Measurements from ENCODE around the gene MTHFR. TPM values are rescaled to one million over a fixed set of nuclear protein-coding genes. Genes with fewer than 3 reads are reported as not detected.
A peak's percentile ranks its signal among the peaks of the same experiment; 100 is the strongest.

Gene MTHFR
- total RNA-seq, 1 experiment from 2014 or later = 22.2 TPM

DNA sequence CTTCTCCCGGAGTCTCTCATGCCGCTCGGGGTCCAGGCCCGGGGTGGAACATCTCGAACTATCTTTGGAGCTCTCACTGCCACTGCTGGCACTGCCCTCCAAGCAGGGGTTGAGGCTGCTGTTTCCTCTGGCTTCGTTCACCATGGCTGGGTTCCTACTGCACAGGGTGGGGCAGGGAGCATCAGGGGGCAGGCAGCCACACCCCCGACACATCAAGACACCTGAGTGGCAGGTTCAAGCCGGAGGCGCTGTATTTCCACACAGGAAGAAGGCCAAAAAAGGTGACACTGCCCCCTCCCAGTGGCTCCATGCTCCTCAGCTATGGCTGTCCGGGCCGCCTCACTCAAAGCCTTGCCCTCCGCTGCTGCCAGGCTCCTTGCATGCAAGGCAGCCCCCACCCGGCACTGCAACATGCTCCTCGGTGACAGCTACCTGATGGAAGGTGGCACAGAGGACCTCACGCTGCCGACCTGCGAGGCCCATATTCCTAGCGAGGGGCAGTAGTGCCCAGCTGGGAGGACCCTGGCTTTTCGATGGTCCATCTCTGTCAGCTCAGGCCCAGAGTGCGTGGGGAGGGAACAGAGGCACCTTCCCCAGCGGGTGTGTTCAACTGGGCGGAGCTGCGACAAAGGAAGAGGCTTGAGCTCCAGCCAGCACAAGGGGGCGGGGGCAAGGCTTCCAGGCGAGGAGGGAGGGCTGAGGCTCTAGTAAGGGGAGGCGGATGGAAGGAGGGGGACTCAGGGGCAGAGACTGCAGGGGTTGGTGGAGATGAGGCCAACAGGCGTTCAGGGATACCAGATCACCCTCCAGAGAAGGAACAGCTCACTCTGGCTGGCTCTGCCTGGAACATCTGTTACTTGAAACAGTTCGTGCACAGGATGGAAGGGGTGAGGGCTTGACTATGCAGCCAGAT lies 2.5 kb downstream of the MTHFR start:
- Histone ChIP-seq H2AFZ (no peak overlapping the region), H3K27ac (no peak overlapping the region), H3K9me2 (ENCODE audit: insufficient read depth) (no peaks in the 10 kb centered on the region), H3K4me2 (no peak overlapping the region), H4K20me1 (ENCODE audit: insufficient read depth) (no peaks in the 10 kb centered on the region), H3K36me3 (ENCODE audit: low read depth) (no peaks in the 10 kb centered on the region), H3K9me3 (ENCODE audit: insufficient read depth, low read depth) (no peaks in the 10 kb centered on the region), H3K27me3 (ENCODE audit: insufficient read depth, low read depth) (no peaks in the 10 kb centered on the region), H3F3A (ENCODE audit: insufficient read depth, low read depth) (peaks cover 8% of the 10 kb centered on the region; the same call in 1 of the 2 replicates), H3K79me2 (ENCODE audit: low read depth) (peaks cover 18% of the 10 kb centered on the region), H3K4me3 (no peak overlapping the region), H3K4me1 (replicated peaks; ENCODE audit: insufficient read depth) (peaks cover 27% of the 10 kb centered on the region; the same call in 1 of the 2 replicates)
- peak in 1 of 2 experiments; percentile 77 for DNase-seq
- intact Hi-C loops (cut with micrococcal nuclease; ENCODE audit: unreplicated experiment) = no loop called here
- ChIA-PET POLR2A (ENCODE audit: unreplicated experiment) (interaction anchor here (0.6 to 1.5 kb wide), 5 partner anchors 12 to 150 kb away, joined by 4 to 11 read pairs (median 6); no protein-coding TSS in a partner anchor), CTCF (interaction anchor here (1.0 to 2.0 kb wide), 2 partner anchors 18 to 19 kb away, joined by 5 to 7 read pairs; no protein-coding TSS in a partner anchor)
- TF ChIP-seq EZH2 (IDR thresholded peaks at IDR 0.05; ENCODE audit: low read depth) = no peak
- TF ChIP-seq, protein P1, sequence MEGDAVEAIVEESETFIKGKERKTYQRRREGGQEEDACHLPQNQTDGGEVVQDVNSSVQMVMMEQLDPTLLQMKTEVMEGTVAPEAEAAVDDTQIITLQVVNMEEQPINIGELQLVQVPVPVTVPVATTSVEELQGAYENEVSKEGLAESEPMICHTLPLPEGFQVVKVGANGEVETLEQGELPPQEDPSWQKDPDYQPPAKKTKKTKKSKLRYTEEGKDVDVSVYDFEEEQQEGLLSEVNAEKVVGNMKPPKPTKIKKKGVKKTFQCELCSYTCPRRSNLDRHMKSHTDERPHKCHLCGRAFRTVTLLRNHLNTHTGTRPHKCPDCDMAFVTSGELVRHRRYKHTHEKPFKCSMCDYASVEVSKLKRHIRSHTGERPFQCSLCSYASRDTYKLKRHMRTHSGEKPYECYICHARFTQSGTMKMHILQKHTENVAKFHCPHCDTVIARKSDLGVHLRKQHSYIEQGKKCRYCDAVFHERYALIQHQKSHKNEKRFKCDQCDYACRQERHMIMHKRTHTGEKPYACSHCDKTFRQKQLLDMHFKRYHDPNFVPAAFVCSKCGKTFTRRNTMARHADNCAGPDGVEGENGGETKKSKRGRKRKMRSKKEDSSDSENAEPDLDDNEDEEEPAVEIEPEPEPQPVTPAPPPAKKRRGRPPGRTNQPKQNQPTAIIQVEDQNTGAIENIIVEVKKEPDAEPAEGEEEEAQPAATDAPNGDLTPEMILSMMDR (conservative IDR thresholded peaks at IDR 0.05) = no peak
- no TSS peak for BruUV-seq (replicated peaks)

DNA sequence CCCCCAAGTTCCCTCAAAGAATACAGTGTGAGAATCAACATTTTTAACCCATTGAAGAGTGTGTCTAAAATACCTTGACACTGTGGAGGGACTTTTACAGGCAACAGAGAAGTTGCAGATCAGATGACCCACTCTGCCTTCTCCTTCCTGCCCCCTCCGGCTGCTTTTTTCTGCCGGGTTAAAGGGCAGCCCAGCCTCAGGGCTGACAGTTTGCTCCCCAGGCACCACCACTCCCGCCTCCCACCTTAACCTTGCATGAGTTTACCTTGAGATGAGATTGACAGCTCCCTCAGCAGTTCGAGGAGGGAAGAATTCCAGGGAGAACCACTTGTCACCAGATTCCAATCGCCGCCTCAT lies 3.2 kb downstream of the MTHFR start:
- no peak for DNase-seq
- Histone ChIP-seq H4K20me1 (ENCODE audit: insufficient read depth) (no peaks in the 10 kb centered on the region), H3K27ac (no peak overlapping the region), H3K4me3 (no peak overlapping the region), H3K36me3 (ENCODE audit: low read depth) (no peaks in the 10 kb centered on the region), H3K9me3 (ENCODE audit: insufficient read depth, low read depth) (no peaks in the 10 kb centered on the region), H3K4me1 (replicated peaks; ENCODE audit: insufficient read depth) (peaks cover 21% of the 10 kb centered on the region; the same call in 1 of the 2 replicates), H3F3A (ENCODE audit: insufficient read depth, low read depth) (peaks cover 8% of the 10 kb centered on the region; the same call in 1 of the 2 replicates), H3K9me2 (ENCODE audit: insufficient read depth) (no peaks in the 10 kb centered on the region), H2AFZ (no peak overlapping the region), H3K27me3 (ENCODE audit: insufficient read depth, low read depth) (no peaks in the 10 kb centered on the region), H3K79me2 (ENCODE audit: low read depth) (peaks cover 12% of the 10 kb centered on the region), H3K4me2 (no peak overlapping the region)
- ChIA-PET POLR2A (ENCODE audit: unreplicated experiment) (no interaction called here), CTCF (interaction anchor here (2.0 kb wide), 1 partner anchor 17 kb away, joined by 7 read pairs; no protein-coding TSS in a partner anchor)
- intact Hi-C loops (cut with micrococcal nuclease; ENCODE audit: unreplicated experiment) = no loop called here
- no TSS peak for BruUV-seq (replicated peaks)
- TF ChIP-seq, protein P1 (conservative IDR thresholded peaks at IDR 0.05) = no peak
- no peak for TF ChIP-seq EZH2 (IDR thresholded peaks at IDR 0.05; ENCODE audit: low read depth)

DNA sequence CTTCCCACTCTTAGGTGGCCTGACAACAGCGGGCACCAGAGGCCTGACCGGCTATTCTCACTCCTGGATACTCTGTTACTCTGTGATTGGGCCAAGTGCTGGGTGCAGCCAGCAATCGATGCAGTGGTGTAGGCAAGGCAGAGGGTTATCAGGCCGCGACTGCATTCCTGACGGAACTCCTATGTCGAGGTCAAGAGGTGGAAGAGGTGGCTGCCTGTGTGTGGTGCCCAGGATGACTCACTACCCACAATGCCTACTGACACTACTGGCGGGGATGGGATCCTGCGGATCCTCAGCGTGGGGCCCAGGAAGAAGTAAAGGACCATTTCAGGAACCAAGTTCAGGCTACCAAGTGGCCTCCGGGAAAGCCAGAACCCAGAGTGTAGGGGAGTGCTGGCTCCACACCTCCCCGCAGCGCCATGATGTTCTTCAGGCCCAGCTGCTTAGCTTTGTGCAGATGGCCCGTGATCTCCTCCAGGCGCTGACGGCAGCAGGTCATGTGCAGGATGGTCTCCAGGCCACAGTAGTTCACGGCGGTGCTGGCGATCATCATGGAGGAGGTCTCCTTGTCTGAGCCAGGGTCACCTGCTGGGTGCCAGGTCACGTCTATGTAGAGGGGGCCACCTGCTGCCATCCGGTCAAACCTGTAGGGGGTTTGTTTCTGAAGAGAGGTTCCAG lies 4.9 kb downstream of the MTHFR start:
- no TSS peak for BruUV-seq (replicated peaks)
- H3K9me2 ChIP-seq (ENCODE audit: insufficient read depth) = no peaks in the 10 kb centered on the region
- no peak overlapping the region for H3K4me2 ChIP-seq
- intact Hi-C loops (cut with micrococcal nuclease; ENCODE audit: unreplicated experiment) = no loop called here
- CTCF ChIA-PET = no interaction called here
- no peaks in the 10 kb centered on the region for H3K79me2 ChIP-seq (ENCODE audit: low read depth)
- peak in 1 of 2 experiments; percentile 68 for DNase-seq
- POLR2A ChIA-PET (ENCODE audit: unreplicated experiment) = no interaction called here
- H3K27ac ChIP-seq = no peak overlapping the region
- H3K27me3 ChIP-seq (ENCODE audit: insufficient read depth, low read depth) = no peaks in the 10 kb centered on the region
- no peaks in the 10 kb centered on the region for H3K36me3 ChIP-seq (ENCODE audit: low read depth)
- peaks cover 10% of the 10 kb centered on the region; the same call in 1 of the 2 replicates for H3K4me1 ChIP-seq (replicated peaks; ENCODE audit: insufficient read depth)
- no peaks in the 10 kb centered on the region for H4K20me1 ChIP-seq (ENCODE audit: insufficient read depth)
- H3K9me3 ChIP-seq (ENCODE audit: insufficient read depth, low read depth) = no peaks in the 10 kb centered on the region
- H3K4me3 ChIP-seq = no peak overlapping the region
- peaks cover 8% of the 10 kb centered on the region; the same call in 1 of the 2 replicates for H3F3A ChIP-seq (ENCODE audit: insufficient read depth, low read depth)
- H2AFZ ChIP-seq = no peak overlapping the region
- TF ChIP-seq, protein P1 (conservative IDR thresholded peaks at IDR 0.05) = no peak
- TF ChIP-seq EZH2 (IDR thresholded peaks at IDR 0.05; ENCODE audit: low read depth) = no peak

All from PC-9 (cell line).